Neural progenitor cell (in vitro differentiated cells): ENCODE results near the gene NTM. TPM values are rescaled to one million over a fixed set of nuclear protein-coding genes. Genes with fewer than 3 reads are reported as not detected.
A peak's percentile ranks its signal among the peaks of the same experiment; 100 is the strongest.

Experiments
- DNase-seq: peaks from one replicate; pipeline ENCODE4 v3.0.0-alpha.2; 2016; ENCODE audit warnings: low spot score
- H2AFZ ChIP-seq: fragments of 200-600 bp; sonication (generic); replicated peaks from 2 replicates; pipeline ENCODE4 v1.6.1; 2016; ENCODE audit warnings: antibody characterized with exemption
- H3F3A ChIP-seq: fragments of 200-600 bp; sonication (generic); 2 replicates; pipeline ENCODE4 v1.6.1; 2016; ENCODE audit warnings: antibody characterized with exemption, low read depth
- H3K27ac ChIP-seq: fragments of 200-600 bp; sonication (generic); 2 replicates; pipeline ENCODE4 v1.5.1; 2016; ENCODE audit warnings: mild to moderate bottlenecking
- H3K27me3 ChIP-seq: fragments of 200-600 bp; sonication (generic); 2 replicates; pipeline ENCODE4 v1.6.1; 2016; ENCODE audit warnings: mild to moderate bottlenecking, moderate library complexity
- H3K36me3 ChIP-seq: fragments of 200-600 bp; sonication (generic); 2 replicates; pipeline ENCODE4 v1.5.1; 2016
- H3K4me1 ChIP-seq: fragments of 200-600 bp; sonication (generic); 2 replicates; pipeline ENCODE4 v1.6.1; 2016; ENCODE audit warnings: mixed run types
- H3K4me2 ChIP-seq: fragments of 200-600 bp; sonication (generic); 2 replicates; pipeline ENCODE4 v1.6.1; 2016
- H3K4me3 ChIP-seq: fragments of 200-600 bp; sonication (generic); 2 replicates; pipeline ENCODE4 v1.5.1; 2016
- H3K79me2 ChIP-seq: fragments of 200-600 bp; sonication (generic); 2 replicates; pipeline ENCODE4 v1.6.1; 2016; ENCODE audit warnings: low read depth
- H3K9ac ChIP-seq: fragments of 200-600 bp; sonication (generic); 2 replicates; pipeline ENCODE4 v1.6.1; 2016
- H3K9me3 ChIP-seq: fragments of 200-600 bp; sonication (generic); 2 replicates; pipeline ENCODE4 v1.5.1; 2016; ENCODE audit warnings: low read depth
- H4K20me1 ChIP-seq: fragments of 200-600 bp; sonication (generic); 2 replicates; pipeline ENCODE4 v1.6.1; 2016; ENCODE audit warnings: low read depth
- H3K27ac Mint-ChIP-seq: 3 replicates; pipeline ENCODE4 v1.8.0; 2021; ENCODE audit warnings: mixed read lengths
- H3K27me3 Mint-ChIP-seq: 2 replicates; pipeline ENCODE4 v1.8.0; 2022; ENCODE audit warnings: low read depth, mild to moderate bottlenecking, inconsistent platforms, moderate library complexity, mixed read lengths; ENCODE audit not compliant: insufficient read depth
- H3K36me3 Mint-ChIP-seq: 3 replicates; pipeline ENCODE4 v1.8.0; 2021; ENCODE audit warnings: mixed read lengths
- H3K4me1 Mint-ChIP-seq: 3 replicates; pipeline ENCODE4 v1.8.0; 2021; ENCODE audit warnings: mixed read lengths
- H3K4me3 Mint-ChIP-seq: 3 replicates; pipeline ENCODE4 v1.8.0; 2021; ENCODE audit warnings: mild to moderate bottlenecking, moderate library complexity, mixed read lengths
- H3K9me3 Mint-ChIP-seq: 3 replicates; pipeline ENCODE4 v1.8.0; 2020; ENCODE audit warnings: mixed read lengths
- EZH2 ChIP-seq: fragments of 200-600 bp; sonication (generic); IDR thresholded peaks from 2 replicates; pipeline ENCODE4 v1.6.1; 2017; ENCODE audit warnings: antibody characterized with exemption, mild to moderate bottlenecking, moderate library complexity
- EZH2phosphoT487 ChIP-seq: fragments of 200-600 bp; sonication (generic); IDR thresholded peaks from 2 replicates; pipeline ENCODE4 v1.6.1; 2017; ENCODE audit warnings: antibody characterized with exemption
- total RNA-seq: library from RNA; depleted of rRNA; stranded (reverse); fragments of >200 nt; gene quantifications from 2 replicates; pipeline ENCODE4 v1.2.3, GENCODE V29; 2015; ENCODE audit warnings: low replicate concordance
- TF ChIP-seq, protein P1 (sequence below): fragments of 200-600 bp; sonication (generic); IDR thresholded peaks from 2 replicates; pipeline ENCODE4 v1.5.1; 2017; ENCODE audit warnings: antibody characterized with exemption, mild to moderate bottlenecking

Gene NTM
- total RNA-seq, 1 donor from 2014 or later = 4.3 TPM

GRCh38 chr11:132106096-132106982 is 735.9 kb downstream of the NTM start:
- H3K4me1 Mint-ChIP-seq = peaks cover 14% of the 10 kb centered on the region
- Histone ChIP-seq H3K36me3 (no peaks in the 10 kb centered on the region), H3K79me2 (no peaks in the 10 kb centered on the region), H3K9ac (no peak overlapping the region), H3K4me3 (no peak overlapping the region), H2AFZ (no peak overlapping the region), H3K4me1 (peaks cover 7% of the 10 kb centered on the region), H4K20me1 (no peaks in the 10 kb centered on the region), H3K27ac (no peak overlapping the region), H3F3A (peaks cover 2% of the 10 kb centered on the region), H3K4me2 (no peak overlapping the region), H3K9me3 (no peaks in the 10 kb centered on the region), H3K27me3 (no peaks in the 10 kb centered on the region)
- H3K36me3 Mint-ChIP-seq = no peaks in the 10 kb centered on the region
- no peak overlapping the region for H3K4me3 Mint-ChIP-seq
- no peak for DNase-seq
- no peak overlapping the region for H3K27ac Mint-ChIP-seq
- peaks cover 4% of the 10 kb centered on the region for H3K27me3 Mint-ChIP-seq
- peaks cover 3% of the 10 kb centered on the region for H3K9me3 Mint-ChIP-seq
- no peak for TF ChIP-seq EZH2
- TF ChIP-seq EZH2phosphoT487 = no peak
- TF ChIP-seq, protein P1, sequence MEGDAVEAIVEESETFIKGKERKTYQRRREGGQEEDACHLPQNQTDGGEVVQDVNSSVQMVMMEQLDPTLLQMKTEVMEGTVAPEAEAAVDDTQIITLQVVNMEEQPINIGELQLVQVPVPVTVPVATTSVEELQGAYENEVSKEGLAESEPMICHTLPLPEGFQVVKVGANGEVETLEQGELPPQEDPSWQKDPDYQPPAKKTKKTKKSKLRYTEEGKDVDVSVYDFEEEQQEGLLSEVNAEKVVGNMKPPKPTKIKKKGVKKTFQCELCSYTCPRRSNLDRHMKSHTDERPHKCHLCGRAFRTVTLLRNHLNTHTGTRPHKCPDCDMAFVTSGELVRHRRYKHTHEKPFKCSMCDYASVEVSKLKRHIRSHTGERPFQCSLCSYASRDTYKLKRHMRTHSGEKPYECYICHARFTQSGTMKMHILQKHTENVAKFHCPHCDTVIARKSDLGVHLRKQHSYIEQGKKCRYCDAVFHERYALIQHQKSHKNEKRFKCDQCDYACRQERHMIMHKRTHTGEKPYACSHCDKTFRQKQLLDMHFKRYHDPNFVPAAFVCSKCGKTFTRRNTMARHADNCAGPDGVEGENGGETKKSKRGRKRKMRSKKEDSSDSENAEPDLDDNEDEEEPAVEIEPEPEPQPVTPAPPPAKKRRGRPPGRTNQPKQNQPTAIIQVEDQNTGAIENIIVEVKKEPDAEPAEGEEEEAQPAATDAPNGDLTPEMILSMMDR = no peak

DNA sequence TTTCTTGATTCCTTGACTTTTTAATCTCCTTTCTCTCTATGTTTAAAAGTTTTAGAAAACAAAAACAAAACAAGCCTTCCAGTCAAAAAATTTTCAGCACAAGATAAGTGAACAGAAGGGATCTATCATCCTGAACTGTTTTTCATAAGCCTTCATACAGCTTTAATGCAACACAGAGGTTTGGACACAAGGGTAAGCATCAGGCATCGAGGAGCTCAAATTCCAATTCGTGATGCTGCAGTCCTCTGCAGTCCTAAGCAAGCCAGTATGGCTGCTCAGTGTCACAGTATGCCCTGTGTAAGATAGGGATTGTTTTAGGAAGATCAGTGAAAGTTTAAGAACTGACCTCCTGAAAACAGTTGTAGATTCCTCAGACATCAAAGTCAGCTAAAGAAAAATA is 740.9 kb downstream of the NTM start:
- Histone ChIP-seq H3K4me3 (no peak overlapping the region), H3K4me1 (peaks cover 32% of the 10 kb centered on the region), H3K27ac (no peak overlapping the region), H3K79me2 (no peaks in the 10 kb centered on the region), H3K9ac (no peak overlapping the region), H4K20me1 (no peaks in the 10 kb centered on the region), H3K27me3 (no peaks in the 10 kb centered on the region), H3K36me3 (no peaks in the 10 kb centered on the region), H3K4me2 (no peak overlapping the region), H3K9me3 (no peaks in the 10 kb centered on the region), H3F3A (peaks cover 29% of the 10 kb centered on the region), H2AFZ (peak overlapping the region; percentile 36)
- H3K27ac Mint-ChIP-seq = no peak overlapping the region
- TF ChIP-seq, protein P1 = no peak
- no peak for TF ChIP-seq EZH2phosphoT487
- no peak for TF ChIP-seq EZH2
- H3K36me3 Mint-ChIP-seq = no peaks in the 10 kb centered on the region
- H3K4me1 Mint-ChIP-seq = peaks cover 42% of the 10 kb centered on the region
- H3K9me3 Mint-ChIP-seq = no peaks in the 10 kb centered on the region
- no peak overlapping the region for H3K4me3 Mint-ChIP-seq
- DNase-seq = no peak
- peaks cover 8% of the 10 kb centered on the region for H3K27me3 Mint-ChIP-seq

GRCh38 chr11:132111838-132112237 is 741.4 kb downstream of the NTM start:
- Mint-ChIP-seq H3K4me1 (peaks cover 39% of the 10 kb centered on the region), H3K27me3 (peaks cover 8% of the 10 kb centered on the region), H3K9me3 (no peaks in the 10 kb centered on the region), H3K36me3 (no peaks in the 10 kb centered on the region), H3K4me3 (no peak overlapping the region), H3K27ac (no peak overlapping the region)
- peaks cover 32% of the 10 kb centered on the region for H3K4me1 ChIP-seq
- H3K4me2 ChIP-seq = peak overlapping the region; percentile 43
- no peaks in the 10 kb centered on the region for H3K9me3 ChIP-seq
- DNase-seq = no peak
- peaks cover 29% of the 10 kb centered on the region for H3F3A ChIP-seq
- peak overlapping the region; percentile 36 for H2AFZ ChIP-seq
- no peak overlapping the region for H3K9ac ChIP-seq
- no peaks in the 10 kb centered on the region for H3K79me2 ChIP-seq
- TF ChIP-seq EZH2 = no peak
- TF ChIP-seq EZH2phosphoT487 = no peak
- TF ChIP-seq, protein P1 = no peak
- no peaks in the 10 kb centered on the region for H4K20me1 ChIP-seq
- no peak overlapping the region for H3K27ac ChIP-seq
- no peak overlapping the region for H3K4me3 ChIP-seq
- H3K36me3 ChIP-seq = no peaks in the 10 kb centered on the region
- H3K27me3 ChIP-seq = no peaks in the 10 kb centered on the region
